K562 (cell line): ENCODE measurements around the gene SLC16A4. TPM values are rescaled to one million over a fixed set of nuclear protein-coding genes. Genes with fewer than 3 reads are reported as not detected.
A peak's percentile ranks its signal among the peaks of the same experiment; 100 is the strongest.

ENCODE experiments used
- ERF ChIP-seq: fragments of 450-650 bp; formaldehyde crosslinking; IDR thresholded peaks from 2 replicates; pipeline ENCODE4 v1.4.0; 2020; ENCODE audit warnings: mild to moderate bottlenecking, mixed read lengths
- ETV5 ChIP-seq: sonication (generic); formaldehyde crosslinking; IDR thresholded peaks from 2 replicates; pipeline ENCODE4 v1.4.0; 2020; ENCODE audit warnings: low read depth, mild to moderate bottlenecking, missing genetic modification reagents
- FOXJ2 ChIP-seq: fragments of 200-800 bp; sonication (Bioruptor generic); IDR thresholded peaks from 2 replicates; pipeline ENCODE4 v1.6.1; 2016; ENCODE audit warnings: missing genetic modification characterization, missing compliant biosample characterization
- FOXK1 ChIP-seq: sonication (generic); formaldehyde crosslinking; IDR thresholded peaks from 2 replicates; pipeline ENCODE4 v1.8.0; 2022; ENCODE audit warnings: missing genetic modification reagents, mild to moderate bottlenecking, borderline replicate concordance
- GTF2F1 ChIP-seq: IDR thresholded peaks from 2 replicates; pipeline ENCODE4 v1.6.1; 2011; ENCODE audit warnings: low read depth, low read length, improper control_type of control experiment
- HMGN3 ChIP-seq: IDR thresholded peaks from 2 replicates; pipeline ENCODE4 v1.6.1; 2011; ENCODE audit warnings: borderline replicate concordance, low read depth, mild to moderate bottlenecking, mixed read lengths, low read length; ENCODE audit not compliant: insufficient read length; ENCODE audit errors: extremely low read depth
- LEF1 ChIP-seq: fragments of 450-650 bp; IDR thresholded peaks from 2 replicates; pipeline ENCODE4 v1.6.1; 2016; ENCODE audit warnings: mild to moderate bottlenecking
- MAZ ChIP-seq, 2 experiments: fragments of 450-650 bp in 1 of 2; sonication (generic) in 1 of 2; formaldehyde crosslinking; IDR thresholded peaks in 1 of 2; conservative IDR thresholded peaks in 1 of 2; 2 replicates each; pipeline versions ENCODE4 v1.4.0 to v1.5.0; 2020; ENCODE audit warnings: mild to moderate bottlenecking in 1 of 2, missing genetic modification reagents in 1 of 2
- NCOA1 ChIP-seq: fragments of 450-650 bp; IDR thresholded peaks from 2 replicates; pipeline ENCODE4 v1.6.1; 2016; ENCODE audit warnings: low read depth
- NFYB ChIP-seq: IDR thresholded peaks from 2 replicates; pipeline ENCODE4 v1.6.1; 2011; ENCODE audit warnings: mild to moderate bottlenecking, moderate library complexity; ENCODE audit not compliant: insufficient read length; ENCODE audit errors: extremely low read depth
- PHB2 ChIP-seq: fragments of 450-650 bp; IDR thresholded peaks from 2 replicates; pipeline ENCODE4 v1.6.1; 2017; ENCODE audit warnings: low read depth
- PURB ChIP-seq: sonication (generic); formaldehyde crosslinking; IDR thresholded peaks from 2 replicates; pipeline ENCODE4 v1.9.0; 2021; ENCODE audit warnings: low read depth, mild to moderate bottlenecking, missing genetic modification reagents
- SAFB ChIP-seq: fragments of 200-400 bp; formaldehyde crosslinking; IDR thresholded peaks from 2 replicates; pipeline ENCODE4 v1.6.1; 2017; ENCODE audit warnings: low read depth, low read length, borderline replicate concordance
- TAL1 ChIP-seq: fragments of 450-650 bp; IDR thresholded peaks from 2 replicates; pipeline ENCODE4 v1.6.1; 2016; ENCODE audit warnings: mild to moderate bottlenecking
- ZC3H11A ChIP-seq: IDR thresholded peaks from 2 replicates; pipeline ENCODE4 v1.6.1; 2012; ENCODE audit warnings: low read depth, low read length, improper control_type of control experiment
- ZKSCAN1 ChIP-seq: fragments of 150-350 bp; IDR thresholded peaks from 2 replicates; pipeline ENCODE4 v1.6.1; 2016; ENCODE audit warnings: low read depth, low read length
- ZNF146 ChIP-seq: IDR thresholded peaks from one replicate; pipeline ENCODE4 v1.6.1; 2018; ENCODE audit warnings: missing compliant biosample characterization; ENCODE audit not compliant: unreplicated experiment
- ZNF347 ChIP-seq: fragments of 450-650 bp; formaldehyde crosslinking; IDR thresholded peaks from 2 replicates; pipeline ENCODE4 v1.4.0; 2020; ENCODE audit warnings: low read depth, mild to moderate bottlenecking, moderate library complexity
- ZNF431 ChIP-seq: sonication (generic); formaldehyde crosslinking; IDR thresholded peaks from 2 replicates; pipeline ENCODE4 v1.8.0; 2022; ENCODE audit warnings: mild to moderate bottlenecking, missing genetic modification reagents
- ZNF785 ChIP-seq: fragments of 250-450 bp; sonication (Bioruptor Pico); IDR thresholded peaks from 2 replicates; pipeline ENCODE4 v1.4.0; 2020; ENCODE audit warnings: mild to moderate bottlenecking
- polyA plus RNA-seq, 8 experiments: library from polyadenylated mRNA; depleted of rRNA in 4 of 8; stranded (reverse) in 5 of 8; unstranded in 3 of 8; fragments of >200 nt; fragmentation: Nextera tagmentation in 2 of 8; fragmentation: Illumina TruSeq in 1 of 8; extraction: Ambion mirVana in 2 of 8; extraction: Trizol in 1 of 8; gene quantifications; 2 replicates each; pipeline versions ENCODE4 v1.2.1 to v1.2.3, GENCODE V29; 2011 to 2014; ENCODE audit warnings: inconsistent platforms in 1 of 8, missing spikeins in 1 of 8
- total RNA-seq, 7 experiments: library from RNA; depleted of rRNA in 6 of 7; stranded (reverse); fragments of >200 nt in 6 of 7; fragmentation: Illumina TruSeq in 2 of 7; extraction: Trizol in 2 of 7; gene quantifications; 2 replicates each; pipeline versions ENCODE4 v1.2.1 to v1.2.3, GENCODE V29; 2011 to 2021; ENCODE audit warnings: low replicate concordance in 1 of 7
- TF ChIP-seq, protein P1 (sequence below), 2 experiments: fragments of 450-650 bp; IDR thresholded peaks; 2 replicates each; pipeline ENCODE4 v1.6.1; 2016
- TF ChIP-seq, protein P2 (sequence below): sonication (generic); formaldehyde crosslinking; IDR thresholded peaks from 2 replicates; pipeline ENCODE4 v1.8.0; 2022; ENCODE audit warnings: mild to moderate bottlenecking, missing genetic modification reagents, borderline replicate concordance
- TF ChIP-seq, protein P3 (sequence below), 2 experiments: fragments of 450-650 bp; IDR thresholded peaks; 2 replicates each; pipeline ENCODE4 v1.6.1; 2018; ENCODE audit warnings: mild to moderate bottlenecking in 2 of 2, low read depth in 1 of 2; ENCODE audit not compliant: partially characterized antibody in 2 of 2

The SLC16A4 gene
- total and polyA plus RNA-seq, 9 of the 15 experiments (the other 6 are each of a cell fraction or from before 2014, with no cell fraction given) = 0.04 to 0.31 (median 0.18) TPM; not detected in 1

DNA sequence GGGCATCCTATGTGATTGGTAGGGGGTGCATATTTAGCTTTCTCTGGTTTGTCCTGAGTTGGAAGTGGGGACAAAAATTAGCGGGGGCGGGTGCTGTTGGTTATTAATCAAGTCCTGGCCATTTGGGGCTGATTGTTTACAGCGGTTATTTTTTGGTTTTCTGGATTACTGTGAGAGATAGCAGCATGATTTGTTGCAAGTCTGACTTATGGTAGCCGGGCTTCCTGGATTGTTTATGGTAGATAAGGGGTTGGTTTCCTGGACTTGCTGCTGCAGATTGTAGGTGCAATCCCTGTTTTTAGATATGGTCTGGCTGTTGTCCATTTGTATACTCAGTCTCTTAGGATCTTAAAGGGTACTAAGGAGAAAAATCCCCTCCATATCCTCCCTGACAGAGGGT lies 48.1 kb upstream of the SLC16A4 start (continued):
- TF ChIP-seq ZC3H11A (no peak), NCOA1 (peak; percentile 44; the same call in 1 of the 2 replicates), MAZ (CRISPR knock-in tag; conservative IDR thresholded peaks at IDR 0.05 in 1 of 2, IDR thresholded peaks at IDR 0.05 in 1 of 2) (no peak), NFYB (no peak), HMGN3 (peak; percentile 45), ZNF785 (CRISPR knock-in tag) (no peak), ERF (CRISPR knock-in tag) (0 out of 2 replicates have a peak, but pooled peaks have one; percentile 17), ZNF431 (CRISPR knock-in tag) (no peak), FOXJ2 (tag) (peak; percentile 78), ETV5 (CRISPR knock-in tag) (0 out of 2 replicates have a peak, but pooled peaks have one; percentile 52), LEF1 (peak; percentile 41; the same call in 1 of the 2 replicates), PHB2 (no peak), TAL1 (peak; percentile 85), ZKSCAN1 (no peak), FOXK1 (CRISPR knock-in tag) (no peak), SAFB (no peak), ZNF146 (CRISPR knock-in tag) (no peak), PURB (no peak), ZNF347 (no peak), GTF2F1 (no peak)
- TF ChIP-seq, protein P1, sequence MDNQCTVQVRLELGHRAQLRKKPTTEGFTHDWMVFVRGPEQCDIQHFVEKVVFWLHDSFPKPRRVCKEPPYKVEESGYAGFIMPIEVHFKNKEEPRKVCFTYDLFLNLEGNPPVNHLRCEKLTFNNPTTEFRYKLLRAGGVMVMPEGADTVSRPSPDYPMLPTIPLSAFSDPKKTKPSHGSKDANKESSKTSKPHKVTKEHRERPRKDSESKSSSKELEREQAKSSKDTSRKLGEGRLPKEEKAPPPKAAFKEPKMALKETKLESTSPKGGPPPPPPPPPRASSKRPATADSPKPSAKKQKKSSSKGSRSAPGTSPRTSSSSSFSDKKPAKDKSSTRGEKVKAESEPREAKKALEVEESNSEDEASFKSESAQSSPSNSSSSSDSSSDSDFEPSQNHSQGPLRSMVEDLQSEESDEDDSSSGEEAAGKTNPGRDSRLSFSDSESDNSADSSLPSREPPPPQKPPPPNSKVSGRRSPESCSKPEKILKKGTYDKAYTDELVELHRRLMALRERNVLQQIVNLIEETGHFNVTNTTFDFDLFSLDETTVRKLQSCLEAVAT (IDR thresholded peaks at IDR 0.05) = 0 out of 4 replicates have a peak, but pooled peaks of 1 of the 2 experiments have one; percentile 48
- TF ChIP-seq, protein P2, sequence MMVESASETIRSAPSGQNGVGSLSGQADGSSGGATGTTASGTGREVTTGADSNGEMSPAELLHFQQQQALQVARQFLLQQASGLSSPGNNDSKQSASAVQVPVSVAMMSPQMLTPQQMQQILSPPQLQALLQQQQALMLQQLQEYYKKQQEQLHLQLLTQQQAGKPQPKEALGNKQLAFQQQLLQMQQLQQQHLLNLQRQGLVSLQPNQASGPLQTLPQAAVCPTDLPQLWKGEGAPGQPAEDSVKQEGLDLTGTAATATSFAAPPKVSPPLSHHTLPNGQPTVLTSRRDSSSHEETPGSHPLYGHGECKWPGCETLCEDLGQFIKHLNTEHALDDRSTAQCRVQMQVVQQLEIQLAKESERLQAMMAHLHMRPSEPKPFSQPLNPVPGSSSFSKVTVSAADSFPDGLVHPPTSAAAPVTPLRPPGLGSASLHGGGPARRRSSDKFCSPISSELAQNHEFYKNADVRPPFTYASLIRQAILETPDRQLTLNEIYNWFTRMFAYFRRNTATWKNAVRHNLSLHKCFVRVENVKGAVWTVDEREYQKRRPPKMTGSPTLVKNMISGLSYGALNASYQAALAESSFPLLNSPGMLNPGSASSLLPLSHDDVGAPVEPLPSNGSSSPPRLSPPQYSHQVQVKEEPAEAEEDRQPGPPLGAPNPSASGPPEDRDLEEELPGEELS (CRISPR knock-in tag) = no peak
- TF ChIP-seq, protein P3, sequence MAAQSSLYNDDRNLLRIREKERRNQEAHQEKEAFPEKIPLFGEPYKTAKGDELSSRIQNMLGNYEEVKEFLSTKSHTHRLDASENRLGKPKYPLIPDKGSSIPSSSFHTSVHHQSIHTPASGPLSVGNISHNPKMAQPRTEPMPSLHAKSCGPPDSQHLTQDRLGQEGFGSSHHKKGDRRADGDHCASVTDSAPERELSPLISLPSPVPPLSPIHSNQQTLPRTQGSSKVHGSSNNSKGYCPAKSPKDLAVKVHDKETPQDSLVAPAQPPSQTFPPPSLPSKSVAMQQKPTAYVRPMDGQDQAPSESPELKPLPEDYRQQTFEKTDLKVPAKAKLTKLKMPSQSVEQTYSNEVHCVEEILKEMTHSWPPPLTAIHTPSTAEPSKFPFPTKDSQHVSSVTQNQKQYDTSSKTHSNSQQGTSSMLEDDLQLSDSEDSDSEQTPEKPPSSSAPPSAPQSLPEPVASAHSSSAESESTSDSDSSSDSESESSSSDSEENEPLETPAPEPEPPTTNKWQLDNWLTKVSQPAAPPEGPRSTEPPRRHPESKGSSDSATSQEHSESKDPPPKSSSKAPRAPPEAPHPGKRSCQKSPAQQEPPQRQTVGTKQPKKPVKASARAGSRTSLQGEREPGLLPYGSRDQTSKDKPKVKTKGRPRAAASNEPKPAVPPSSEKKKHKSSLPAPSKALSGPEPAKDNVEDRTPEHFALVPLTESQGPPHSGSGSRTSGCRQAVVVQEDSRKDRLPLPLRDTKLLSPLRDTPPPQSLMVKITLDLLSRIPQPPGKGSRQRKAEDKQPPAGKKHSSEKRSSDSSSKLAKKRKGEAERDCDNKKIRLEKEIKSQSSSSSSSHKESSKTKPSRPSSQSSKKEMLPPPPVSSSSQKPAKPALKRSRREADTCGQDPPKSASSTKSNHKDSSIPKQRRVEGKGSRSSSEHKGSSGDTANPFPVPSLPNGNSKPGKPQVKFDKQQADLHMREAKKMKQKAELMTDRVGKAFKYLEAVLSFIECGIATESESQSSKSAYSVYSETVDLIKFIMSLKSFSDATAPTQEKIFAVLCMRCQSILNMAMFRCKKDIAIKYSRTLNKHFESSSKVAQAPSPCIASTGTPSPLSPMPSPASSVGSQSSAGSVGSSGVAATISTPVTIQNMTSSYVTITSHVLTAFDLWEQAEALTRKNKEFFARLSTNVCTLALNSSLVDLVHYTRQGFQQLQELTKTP (IDR thresholded peaks at IDR 0.05; ENCODE audit: low read depth in 1 of 2, partially characterized antibody in 2 of 2) = no peak
